HG02852 (cell line): ENCODE results near the gene MAP3K10.

Source experiments
- ATAC-seq: cut with Tn5 transposase; IDR thresholded peaks from one replicate; pipeline ENCODE4 v1.9.1; 2021; ENCODE audit warnings: mild to moderate bottlenecking, moderate library complexity; ENCODE audit not compliant: unreplicated experiment

MAP3K10 gene

GRCh38 chr19:40232949-40233810 is 42.0 kb downstream of the MAP3K10 start:
- ATAC-seq, result no peak

GRCh38 chr19:40233811-40234389 is 42.7 kb downstream of the MAP3K10 start:
- ATAC-seq, result no peak

- ATAC-seq, result no peak
Observed at GRCh38 chr19:40234429-40235237, 43.4 kb downstream of the MAP3K10 start.

GRCh38 chr19:40235238-40236025 is 44.2 kb downstream of the MAP3K10 start:
- ATAC-seq, result no peak

DNA sequence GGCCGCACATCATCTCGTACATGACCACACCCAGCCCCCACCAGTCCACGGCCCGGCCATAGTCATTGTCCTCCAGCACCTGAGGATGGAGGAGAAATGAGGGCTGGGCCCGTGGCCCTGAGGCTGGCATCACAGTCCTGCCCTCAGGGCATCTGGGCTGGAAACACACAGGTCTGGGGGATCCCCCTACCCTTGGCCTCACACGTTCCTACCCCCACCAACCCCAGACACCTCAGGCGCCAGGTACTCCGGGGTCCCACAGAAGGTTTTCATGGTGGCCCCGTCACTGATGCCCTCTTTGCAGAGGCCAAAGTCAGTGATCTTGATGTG is 44.8 kb downstream of the MAP3K10 start:
- ATAC-seq, result no peak

DNA sequence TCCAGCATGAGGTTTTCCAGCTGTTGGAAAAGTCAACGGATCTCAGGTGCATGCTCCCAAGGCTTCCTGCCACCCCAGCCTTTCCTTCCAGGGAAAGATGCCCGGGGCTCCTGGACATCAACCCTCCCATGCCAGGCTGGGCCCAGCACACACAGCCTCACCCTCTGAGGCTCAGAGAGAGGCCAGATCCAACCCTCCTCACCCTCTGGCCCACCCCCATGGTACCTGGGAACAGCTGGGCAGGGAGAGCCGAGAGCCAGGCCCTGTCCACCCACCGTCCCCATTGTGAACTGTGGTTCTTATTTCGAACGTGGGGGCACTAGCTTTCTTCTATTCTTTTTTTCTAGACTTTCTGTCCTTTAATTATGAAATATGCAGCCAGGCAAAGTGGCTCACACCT is 45.1 kb downstream of the MAP3K10 start:
- ATAC-seq, result no peak

DNA sequence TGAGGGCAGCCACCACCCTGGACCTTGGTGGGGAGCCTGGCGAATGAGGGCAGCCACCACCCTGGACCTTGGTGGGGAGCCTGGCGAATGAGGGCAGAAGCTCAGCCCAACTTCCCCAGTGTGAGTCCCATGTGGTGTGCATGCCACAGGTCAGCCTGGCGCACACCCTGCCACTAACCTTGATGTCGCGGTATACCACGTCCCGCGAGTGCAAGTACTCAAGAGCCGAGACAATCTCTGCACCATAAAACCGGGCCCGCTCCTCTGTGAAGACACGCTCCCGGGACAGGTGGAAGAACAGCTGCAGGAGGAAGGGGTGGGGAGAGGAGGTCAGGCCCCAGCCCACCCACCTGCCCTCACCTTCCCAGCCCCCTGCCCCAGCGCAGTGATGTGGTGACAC is 46.6 kb downstream of the MAP3K10 start:
- ATAC-seq, result no peak

GRCh38 chr19:40238775-40239174 is 47.5 kb downstream of the MAP3K10 start:
- no peak for ATAC-seq

DNA sequence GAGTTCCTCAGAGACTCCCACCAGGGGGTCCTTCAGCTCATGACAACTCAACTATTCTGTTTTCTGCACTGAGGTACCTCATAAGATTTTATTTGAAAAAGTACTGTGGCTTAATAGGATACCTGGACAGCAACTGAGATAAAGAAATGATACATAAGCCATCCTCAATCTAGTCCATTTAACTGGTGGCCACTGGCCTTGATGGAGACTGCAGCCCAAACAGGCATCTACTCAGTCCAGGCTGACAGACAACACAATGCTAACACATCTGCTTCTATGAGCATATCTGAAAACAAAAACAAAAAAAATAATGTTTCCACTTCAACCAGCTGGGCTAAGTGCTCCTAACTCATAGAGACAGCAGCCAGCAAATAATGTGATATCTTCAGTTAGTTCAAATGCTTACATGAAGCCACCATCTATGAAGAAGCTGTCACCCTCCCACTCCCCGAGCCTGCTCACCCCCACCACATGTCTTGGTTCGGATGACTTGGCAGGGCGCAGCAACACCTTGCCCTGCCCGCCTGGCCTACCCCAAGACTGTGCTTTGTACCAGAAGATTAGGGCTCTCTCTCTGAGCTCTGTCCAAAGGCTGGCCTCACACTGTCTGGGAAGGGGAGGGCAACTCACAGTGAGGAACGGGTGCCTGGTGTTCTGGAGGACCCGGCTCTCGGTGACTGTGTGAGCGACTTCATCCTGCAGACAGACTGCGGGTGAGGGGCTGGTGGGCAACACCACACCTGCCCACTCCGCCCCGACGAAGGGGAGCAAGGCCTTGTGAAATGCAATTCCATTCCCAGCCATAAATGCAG is 48.4 kb downstream of the MAP3K10 start:
- ATAC-seq, result no peak

- ATAC-seq, result no peak
Observed at GRCh38 chr19:40240332-40240731, 49.1 kb downstream of the MAP3K10 start.

GRCh38 chr19:40241125-40241808 is 50.0 kb downstream of the MAP3K10 start:
- no peak for ATAC-seq

- no peak for ATAC-seq
Observed at GRCh38 chr19:40241809-40242384, 50.7 kb downstream of the MAP3K10 start.

DNA sequence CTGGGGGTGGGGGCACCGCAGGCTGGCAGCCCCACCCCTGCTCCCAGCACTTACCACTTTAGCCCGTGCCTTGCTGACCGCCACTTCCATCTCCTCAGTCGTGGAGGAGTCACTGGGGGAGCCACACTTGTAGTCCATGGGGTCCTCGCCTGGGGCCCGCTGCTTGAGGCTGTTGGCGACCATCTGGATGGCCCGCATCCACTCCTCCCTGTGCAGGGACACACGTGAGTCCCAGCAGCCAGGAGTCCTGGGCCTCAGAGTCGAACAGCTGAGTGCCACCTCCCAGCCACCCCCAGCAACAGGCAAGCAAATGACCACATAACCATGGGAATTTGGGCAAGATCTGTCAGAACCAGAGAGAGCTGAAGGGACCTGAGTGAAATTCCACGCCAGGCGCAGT is 51.3 kb downstream of the MAP3K10 start:
- ATAC-seq, result no peak

- no peak for ATAC-seq
Observed at GRCh38 chr19:40243181-40243580, 52.0 kb downstream of the MAP3K10 start.

GRCh38 chr19:40244579-40245317 is 53.5 kb downstream of the MAP3K10 start:
- no peak for ATAC-seq

DNA sequence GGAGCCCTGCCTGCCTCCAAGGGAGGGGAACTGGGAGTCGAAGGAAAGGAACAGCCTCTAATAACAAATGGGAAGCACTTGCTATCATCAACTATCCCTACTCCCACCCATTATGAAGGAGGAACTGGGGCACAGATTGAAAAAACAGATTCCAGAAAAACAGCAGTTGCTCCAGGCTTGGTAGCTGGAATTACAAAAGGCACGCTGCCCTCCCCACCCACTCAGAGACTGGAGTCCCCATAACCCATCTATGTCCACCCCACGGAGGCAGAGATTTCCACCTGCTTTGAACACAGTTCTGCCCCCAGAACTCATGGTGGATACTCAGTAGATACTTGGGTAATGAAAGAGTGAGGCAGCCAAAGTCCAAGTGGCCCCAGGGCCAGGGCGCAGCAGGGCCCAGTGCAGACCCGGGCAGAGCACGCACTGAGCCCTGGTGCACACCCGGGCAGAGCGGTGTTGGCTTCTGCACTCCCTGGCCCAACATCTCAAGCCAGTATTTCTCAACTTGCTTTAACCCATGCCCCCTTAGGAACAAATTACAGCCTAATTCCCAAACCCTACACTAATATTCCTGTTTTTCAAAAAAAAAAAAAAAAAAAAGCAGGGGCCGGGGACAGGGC is 54.4 kb downstream of the MAP3K10 start:
- ATAC-seq, result no peak

GRCh38 chr19:40246292-40247073 is 55.3 kb downstream of the MAP3K10 start:
- ATAC-seq, result no peak
